LNCAP (cell line): ENCODE results near the gene KRT78.

Experiments
- CTCF ChIP-seq: fragments of 450-650 bp; IDR thresholded peaks from 2 replicates; pipeline ENCODE4 v1.5.1; 2017; ENCODE audit warnings: mild to moderate bottlenecking

Gene KRT78

DNA sequence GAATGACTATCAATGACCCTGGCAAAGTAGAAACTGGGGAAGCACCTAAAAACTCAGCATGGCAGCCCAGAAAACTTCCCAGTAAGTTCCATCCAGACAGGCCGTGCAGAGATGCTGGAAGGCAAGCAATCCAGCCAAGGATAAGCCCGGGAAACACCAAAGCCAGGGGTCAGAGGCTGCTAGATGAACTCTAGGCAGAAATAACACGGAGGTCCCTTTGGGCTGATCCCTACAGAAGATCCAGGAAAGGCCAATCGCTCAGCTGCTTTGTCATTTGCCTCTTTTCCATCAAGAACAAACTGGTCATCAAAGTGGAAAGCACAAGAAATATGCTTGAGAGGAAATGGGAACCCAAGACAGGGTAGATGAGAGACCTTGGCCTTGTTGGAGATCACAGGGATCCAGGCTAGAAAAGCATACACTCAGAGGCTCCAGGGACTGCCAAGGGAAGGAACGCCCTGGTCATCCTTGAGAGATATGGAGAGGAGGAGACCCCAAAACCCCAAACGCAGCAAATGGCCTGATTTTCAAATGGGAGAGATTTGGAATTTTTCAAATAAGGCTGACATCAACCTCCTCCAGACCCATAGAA, 21.2 kb downstream of the KRT78 start:
- no peak for TF ChIP-seq CTCF

DNA sequence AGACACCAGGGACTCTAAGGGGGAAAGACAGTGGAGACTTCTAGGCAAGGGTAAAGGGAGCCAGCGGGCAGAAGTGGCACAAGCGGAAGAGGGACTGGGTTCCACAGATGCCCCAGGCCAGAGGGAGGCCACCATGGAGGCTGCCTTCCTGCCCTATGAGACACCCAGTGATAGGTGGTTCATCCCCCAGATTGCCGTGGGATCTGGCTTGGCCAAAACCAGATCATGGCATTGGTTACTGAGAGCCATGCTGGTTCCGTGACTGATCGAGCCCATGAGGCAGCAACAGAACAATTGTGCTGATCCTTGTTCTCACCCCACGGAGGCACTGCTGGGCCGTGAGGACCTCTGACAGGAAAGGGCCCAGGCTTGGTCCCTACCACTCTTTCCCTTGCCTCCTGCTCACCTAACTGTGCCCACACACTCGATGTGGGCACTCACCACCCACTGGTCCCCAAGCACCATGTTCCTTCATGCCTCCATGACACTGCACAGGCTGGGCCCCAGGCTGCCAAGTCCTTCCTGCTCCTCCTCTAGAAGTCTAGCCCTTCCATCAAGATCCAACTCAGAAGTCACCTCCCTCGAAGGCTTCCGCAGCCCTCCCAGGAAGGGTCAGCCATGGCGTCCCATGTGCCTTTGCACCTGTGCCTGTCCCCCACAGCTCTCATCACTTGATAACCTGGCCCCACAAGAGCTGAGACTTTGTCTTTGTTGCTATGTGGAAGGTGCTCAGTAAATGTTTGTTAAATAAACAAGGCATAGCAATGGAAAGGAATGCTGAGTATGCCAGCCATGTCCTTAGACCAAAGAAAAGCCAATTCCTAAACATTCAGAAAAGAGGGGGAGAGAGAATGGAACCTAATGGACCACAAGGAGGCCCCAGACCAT, 21.9 kb downstream of the KRT78 start:
- no peak for TF ChIP-seq CTCF

- TF ChIP-seq CTCF, result no peak
These were observed 22.8 kb downstream of the KRT78 start for GRCh38 chr12:52825961-52826360.

DNA sequence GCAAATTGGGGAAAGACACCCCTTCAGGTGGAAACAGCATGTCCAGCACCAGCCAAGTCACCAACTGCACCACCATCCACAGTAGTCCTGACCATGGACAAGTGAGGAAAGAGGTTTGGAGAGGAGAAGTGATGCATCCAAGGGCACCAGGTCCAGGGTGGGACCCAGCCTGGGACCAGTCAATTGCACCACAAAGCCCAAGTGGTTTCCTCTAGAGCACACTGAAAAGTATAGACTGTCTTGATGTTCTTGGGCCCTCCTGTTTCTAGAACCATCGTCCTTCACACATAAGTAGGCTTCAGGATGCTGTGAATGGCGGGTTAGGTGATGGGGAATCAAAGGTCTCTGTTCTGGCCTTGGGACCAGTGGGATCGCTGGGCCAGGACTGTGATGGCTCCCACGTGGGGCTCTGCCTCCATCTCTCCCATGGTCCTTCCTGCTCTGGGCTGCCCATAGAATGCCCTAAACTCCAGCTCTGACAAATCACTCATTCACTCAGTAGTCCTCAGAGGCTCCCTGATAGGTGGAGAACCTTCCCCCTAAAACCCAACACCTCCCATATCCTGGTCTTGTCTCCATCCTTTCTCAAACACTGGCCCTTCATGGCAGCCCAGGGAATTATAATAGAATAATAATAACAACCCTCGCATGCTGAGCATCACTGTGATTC, 23.9 kb downstream of the KRT78 start:
- no peak for TF ChIP-seq CTCF

GRCh38 chr12:52823761-52824450, 24.9 kb downstream of the KRT78 start:
- TF ChIP-seq CTCF, result no peak

GRCh38 chr12:52822771-52823510, 25.9 kb downstream of the KRT78 start:
- TF ChIP-seq CTCF, result no peak
